Dendritic cell treated with granulocyte-macrophage colony-stimulating factor and Interleukin-4, amounts not matched to agents 40 ng/mL and 50 ng/mL, for 4 days (primary cell): ENCODE data around the gene RHOB.
A peak's percentile ranks its signal among the peaks of the same experiment; 100 is the strongest.

ENCODE experiments used
- H3K27ac Mint-ChIP-seq: one replicate; pipeline ENCODE4 v1.8.0; 2022; ENCODE audit warnings: mild to moderate bottlenecking, mixed read lengths
- H3K27me3 Mint-ChIP-seq: one replicate; pipeline ENCODE4 v1.8.0; 2022; ENCODE audit warnings: mild to moderate bottlenecking, mixed read lengths
- H3K36me3 Mint-ChIP-seq: one replicate; pipeline ENCODE4 v1.8.0; 2022; ENCODE audit warnings: low read depth, mixed read lengths
- H3K4me1 Mint-ChIP-seq: one replicate; pipeline ENCODE4 v1.8.0; 2022; ENCODE audit warnings: low read depth, mixed read lengths
- H3K4me3 Mint-ChIP-seq: one replicate; pipeline ENCODE4 v1.8.0; 2022; ENCODE audit warnings: mild to moderate bottlenecking, moderate library complexity, mixed read lengths
- H3K9me3 Mint-ChIP-seq: one replicate; pipeline ENCODE4 v1.8.0; 2022; ENCODE audit warnings: mixed read lengths
- intact Hi-C: fragments of 100-400 bp; cut with micrococcal nuclease; formaldehyde crosslinking; loops from one replicate; pipeline ENCODE4 v1.15.0; 2022

The RHOB gene

GRCh38 chr2:20448246-20448976 lies 1.5 kb downstream of the RHOB start:
- Mint-ChIP-seq H3K4me3 (peak overlapping the region; percentile 90), H3K27ac (peak overlapping the region; percentile 88), H3K9me3 (no peaks in the 10 kb centered on the region), H3K4me1 (peaks cover 35% of the 10 kb centered on the region), H3K27me3 (peaks cover 16% of the 10 kb centered on the region), H3K36me3 (peaks cover 29% of the 10 kb centered on the region)
- intact Hi-C loops: no loop called here

- Mint-ChIP-seq H3K9me3 (no peaks in the 10 kb centered on the region), H3K4me1 (peaks cover 35% of the 10 kb centered on the region), H3K27me3 (peaks cover 18% of the 10 kb centered on the region), H3K27ac (no peak overlapping the region), H3K4me3 (peak overlapping the region; percentile 90), H3K36me3 (peaks cover 29% of the 10 kb centered on the region)
- intact Hi-C loops: no loop called here
Measured at GRCh38 chr2:20448977-20449306, 2.1 kb downstream of the RHOB start.

GRCh38 chr2:20449501-20450200 lies 2.8 kb downstream of the RHOB start:
- peaks cover 20% of the 10 kb centered on the region for H3K27me3 Mint-ChIP-seq
- H3K9me3 Mint-ChIP-seq: no peaks in the 10 kb centered on the region
- H3K27ac Mint-ChIP-seq: no peak overlapping the region
- H3K4me1 Mint-ChIP-seq: peaks cover 35% of the 10 kb centered on the region
- peaks cover 29% of the 10 kb centered on the region for H3K36me3 Mint-ChIP-seq
- intact Hi-C loops: no loop called here
- peak overlapping the region; percentile 32 for H3K4me3 Mint-ChIP-seq

GRCh38 chr2:20450201-20450999 lies 3.5 kb downstream of the RHOB start:
- intact Hi-C loops: no loop called here
- Mint-ChIP-seq H3K4me1 (peaks cover 30% of the 10 kb centered on the region), H3K36me3 (peaks cover 29% of the 10 kb centered on the region), H3K4me3 (no peak overlapping the region), H3K27ac (peak overlapping the region; percentile 22), H3K27me3 (peaks cover 13% of the 10 kb centered on the region), H3K9me3 (no peaks in the 10 kb centered on the region)

- peaks cover 13% of the 10 kb centered on the region for H3K27me3 Mint-ChIP-seq
- peak overlapping the region; percentile 22 for H3K27ac Mint-ChIP-seq
- intact Hi-C loops: no loop called here
- no peak overlapping the region for H3K4me3 Mint-ChIP-seq
- no peaks in the 10 kb centered on the region for H3K9me3 Mint-ChIP-seq
- peaks cover 29% of the 10 kb centered on the region for H3K36me3 Mint-ChIP-seq
- peaks cover 27% of the 10 kb centered on the region for H3K4me1 Mint-ChIP-seq
Measured at GRCh38 chr2:20451000-20451290, 4.1 kb downstream of the RHOB start.

- Mint-ChIP-seq H3K27me3 (peaks cover 13% of the 10 kb centered on the region), H3K4me3 (no peak overlapping the region), H3K9me3 (no peaks in the 10 kb centered on the region), H3K4me1 (peaks cover 24% of the 10 kb centered on the region), H3K36me3 (peaks cover 29% of the 10 kb centered on the region), H3K27ac (no peak overlapping the region)
- intact Hi-C loops: no loop called here
Measured at GRCh38 chr2:20451341-20451740, 4.5 kb downstream of the RHOB start.

GRCh38 chr2:20451761-20452499 lies 5.1 kb downstream of the RHOB start:
- H3K27me3 Mint-ChIP-seq: peaks cover 13% of the 10 kb centered on the region
- intact Hi-C loops: no loop called here
- peaks cover 23% of the 10 kb centered on the region for H3K4me1 Mint-ChIP-seq
- no peaks in the 10 kb centered on the region for H3K9me3 Mint-ChIP-seq
- no peak overlapping the region for H3K27ac Mint-ChIP-seq
- peaks cover 29% of the 10 kb centered on the region for H3K36me3 Mint-ChIP-seq
- no peak overlapping the region for H3K4me3 Mint-ChIP-seq

- Mint-ChIP-seq H3K4me3 (no peak overlapping the region), H3K27ac (no peak overlapping the region), H3K27me3 (peaks cover 14% of the 10 kb centered on the region), H3K36me3 (peaks cover 24% of the 10 kb centered on the region), H3K4me1 (peaks cover 23% of the 10 kb centered on the region), H3K9me3 (no peaks in the 10 kb centered on the region)
- intact Hi-C loops: no loop called here
Measured at GRCh38 chr2:20452551-20452950, 5.7 kb downstream of the RHOB start.

- H3K27ac Mint-ChIP-seq: no peak overlapping the region
- H3K36me3 Mint-ChIP-seq: peaks cover 19% of the 10 kb centered on the region
- no peak overlapping the region for H3K4me3 Mint-ChIP-seq
- H3K9me3 Mint-ChIP-seq: no peaks in the 10 kb centered on the region
- peaks cover 14% of the 10 kb centered on the region for H3K27me3 Mint-ChIP-seq
- intact Hi-C loops: no loop called here
- H3K4me1 Mint-ChIP-seq: peaks cover 23% of the 10 kb centered on the region
Measured at GRCh38 chr2:20453087-20453486, 6.2 kb downstream of the RHOB start.

- Mint-ChIP-seq H3K36me3 (peaks cover 7% of the 10 kb centered on the region), H3K9me3 (no peaks in the 10 kb centered on the region), H3K4me1 (peaks cover 16% of the 10 kb centered on the region), H3K4me3 (no peak overlapping the region), H3K27ac (no peak overlapping the region), H3K27me3 (peaks cover 21% of the 10 kb centered on the region)
- intact Hi-C loops: no loop called here
Measured at GRCh38 chr2:20454036-20454981, 7.4 kb downstream of the RHOB start.

GRCh38 chr2:20455076-20455587 lies 8.3 kb downstream of the RHOB start:
- H3K4me3 Mint-ChIP-seq: no peak overlapping the region
- peaks cover 8% of the 10 kb centered on the region for H3K4me1 Mint-ChIP-seq
- no peaks in the 10 kb centered on the region for H3K36me3 Mint-ChIP-seq
- peaks cover 29% of the 10 kb centered on the region for H3K27me3 Mint-ChIP-seq
- no peak overlapping the region for H3K27ac Mint-ChIP-seq
- H3K9me3 Mint-ChIP-seq: no peaks in the 10 kb centered on the region
- intact Hi-C loops: no loop called here

GRCh38 chr2:20456116-20456571 lies 9.3 kb downstream of the RHOB start:
- no peaks in the 10 kb centered on the region for H3K9me3 Mint-ChIP-seq
- H3K36me3 Mint-ChIP-seq: no peaks in the 10 kb centered on the region
- intact Hi-C loops: no loop called here
- H3K27ac Mint-ChIP-seq: no peak overlapping the region
- peaks cover 38% of the 10 kb centered on the region for H3K27me3 Mint-ChIP-seq
- H3K4me1 Mint-ChIP-seq: no peaks in the 10 kb centered on the region
- no peak overlapping the region for H3K4me3 Mint-ChIP-seq
